ENCODE results near the gene SLIT3. TPM values are rescaled to one million over a fixed set of nuclear protein-coding genes. Genes with fewer than 3 reads are reported as not detected.

SLIT3 gene
- total RNA-seq, 1 donor from 2014 or later = 0.22 TPM

- no peaks in the 10 kb centered on the region for H3K79me2 ChIP-seq (ENCODE audit: low read depth)
- no peak overlapping the region for H3K27ac ChIP-seq
- no peak overlapping the region for H2AFZ ChIP-seq (replicated peaks)
- Mint-ChIP-seq H3K27me3 (ENCODE audit: insufficient read depth, low read depth) (peaks cover 15% of the 10 kb centered on the region), H3K9me3 (no peaks in the 10 kb centered on the region), H3K4me3 (no peak overlapping the region), H3K27ac (peak overlapping the region; percentile 50), H3K4me1 (peaks cover 17% of the 10 kb centered on the region), H3K36me3 (no peaks in the 10 kb centered on the region)
- H4K20me1 ChIP-seq (ENCODE audit: low read depth) = no peaks in the 10 kb centered on the region
- H3K27me3 ChIP-seq = no peaks in the 10 kb centered on the region
- H3K9ac ChIP-seq = no peak overlapping the region
- H3K4me3 ChIP-seq = no peak overlapping the region
- H3K36me3 ChIP-seq = no peaks in the 10 kb centered on the region
- H3K4me2 ChIP-seq = no peak overlapping the region
- no peak for TF ChIP-seq EZH2 (IDR thresholded peaks at IDR 0.05)
- no peak for TF ChIP-seq CTCF (IDR thresholded peaks at IDR 0.05)
- TF ChIP-seq EZH2phosphoT487 (IDR thresholded peaks at IDR 0.05) = no peak
- H3K4me1 ChIP-seq = no peaks in the 10 kb centered on the region
- no peaks in the 10 kb centered on the region for H3K9me3 ChIP-seq (ENCODE audit: low read depth)
- no peaks in the 10 kb centered on the region for H3F3A ChIP-seq (ENCODE audit: low read depth)
- no peak for DNase-seq (ENCODE audit: low spot score)
These were observed 498.6 kb downstream of the SLIT3 start for GRCh38 chr5:168802337-168802736.

GRCh38 chr5:168801567-168801966, 499.4 kb downstream of the SLIT3 start:
- H3K27ac Mint-ChIP-seq = no peak overlapping the region
- TF ChIP-seq CTCF (IDR thresholded peaks at IDR 0.05) (no peak), EZH2phosphoT487 (IDR thresholded peaks at IDR 0.05) (no peak), EZH2 (IDR thresholded peaks at IDR 0.05) (no peak)
- H3K9me3 Mint-ChIP-seq = no peaks in the 10 kb centered on the region

GRCh38 chr5:168800701-168801100, 500.2 kb downstream of the SLIT3 start:
- peaks cover 4% of the 10 kb centered on the region for H3K4me1 ChIP-seq
- DNase-seq (ENCODE audit: low spot score) = no peak
- peaks cover 16% of the 10 kb centered on the region for H3K27me3 Mint-ChIP-seq (ENCODE audit: insufficient read depth, low read depth)
- no peaks in the 10 kb centered on the region for H3K36me3 Mint-ChIP-seq
- no peak overlapping the region for H3K27ac ChIP-seq
- H3K36me3 ChIP-seq = no peaks in the 10 kb centered on the region
- H3K4me2 ChIP-seq = no peak overlapping the region
- H4K20me1 ChIP-seq (ENCODE audit: low read depth) = no peaks in the 10 kb centered on the region
- H3K9me3 Mint-ChIP-seq = no peaks in the 10 kb centered on the region
- no peak overlapping the region for H2AFZ ChIP-seq (replicated peaks)
- peaks cover 30% of the 10 kb centered on the region for H3K4me1 Mint-ChIP-seq
- no peak overlapping the region for H3K4me3 ChIP-seq
- no peak overlapping the region for H3K27ac Mint-ChIP-seq
- no peaks in the 10 kb centered on the region for H3K9me3 ChIP-seq (ENCODE audit: low read depth)
- H3K4me3 Mint-ChIP-seq = no peak overlapping the region
- no peak for TF ChIP-seq CTCF (IDR thresholded peaks at IDR 0.05)
- TF ChIP-seq EZH2phosphoT487 (IDR thresholded peaks at IDR 0.05) = no peak
- no peak for TF ChIP-seq EZH2 (IDR thresholded peaks at IDR 0.05)
- no peaks in the 10 kb centered on the region for H3F3A ChIP-seq (ENCODE audit: low read depth)
- no peaks in the 10 kb centered on the region for H3K79me2 ChIP-seq (ENCODE audit: low read depth)
- no peaks in the 10 kb centered on the region for H3K27me3 ChIP-seq
- no peak overlapping the region for H3K9ac ChIP-seq

More at GRCh38 chr5:168801567-168801966, 499.4 kb downstream of the SLIT3 start:
- Histone ChIP-seq H3K4me3 (no peak overlapping the region), H3K36me3 (no peaks in the 10 kb centered on the region), H4K20me1 (ENCODE audit: low read depth) (no peaks in the 10 kb centered on the region), H3K27me3 (no peaks in the 10 kb centered on the region), H3K4me1 (peaks cover 4% of the 10 kb centered on the region), H3K79me2 (ENCODE audit: low read depth) (no peaks in the 10 kb centered on the region), H3K9me3 (ENCODE audit: low read depth) (no peaks in the 10 kb centered on the region), H3K4me2 (no peak overlapping the region), H2AFZ (replicated peaks) (no peak overlapping the region), H3F3A (ENCODE audit: low read depth) (no peaks in the 10 kb centered on the region), H3K27ac (no peak overlapping the region), H3K9ac (no peak overlapping the region)
- H3K4me1 Mint-ChIP-seq = peaks cover 24% of the 10 kb centered on the region
- H3K4me3 Mint-ChIP-seq = no peak overlapping the region
- peaks cover 16% of the 10 kb centered on the region for H3K27me3 Mint-ChIP-seq (ENCODE audit: insufficient read depth, low read depth)
- no peak for DNase-seq (ENCODE audit: low spot score)
- no peaks in the 10 kb centered on the region for H3K36me3 Mint-ChIP-seq
